ENCODE results near the gene PRR35.

- TF ChIP-seq CTCF (IDR thresholded peaks at IDR 0.05) (no peak), POLR2A (IDR thresholded peaks at IDR 0.05) (no peak)
Measured at GRCh38 chr16:608019-608418, 47.8 kb downstream of the PRR35 start.
